HEK293 (cell line): Measurements from ENCODE around the gene MAPRE3.

ENCODE experiments used
- FEZF1 ChIP-seq: fragments of 450-650 bp; formaldehyde crosslinking; IDR thresholded peaks from 2 replicates; pipeline ENCODE4 v1.5.1; 2016; ENCODE audit warnings: missing biosample characterization, missing genetic modification characterization
- HOXA7 ChIP-seq: sonication (generic); formaldehyde crosslinking; IDR thresholded peaks from 2 replicates; pipeline ENCODE4 v1.8.1; 2022; ENCODE audit warnings: missing genetic modification reagents, borderline replicate concordance
- KLF1 ChIP-seq: fragments of 450-650 bp; formaldehyde crosslinking; IDR thresholded peaks from 2 replicates; pipeline ENCODE4 v1.5.1; 2016; ENCODE audit warnings: missing biosample characterization, missing genetic modification characterization
- KLF10 ChIP-seq: fragments of 450-650 bp; IDR thresholded peaks from 2 replicates; pipeline ENCODE4 v1.5.1; 2018; ENCODE audit warnings: missing biosample characterization, mild to moderate bottlenecking, missing genetic modification characterization
- KLF9 ChIP-seq: fragments of 450-650 bp; formaldehyde crosslinking; IDR thresholded peaks from 2 replicates; pipeline ENCODE4 v1.5.1; 2016; ENCODE audit warnings: missing biosample characterization, missing genetic modification characterization, low read depth
- PRDM1 ChIP-seq: fragments of 450-650 bp; formaldehyde crosslinking; IDR thresholded peaks from 2 replicates; pipeline ENCODE4; 2016; ENCODE audit warnings: missing biosample characterization, missing genetic modification characterization
- PRDM10 ChIP-seq: fragments of 450-650 bp; formaldehyde crosslinking; IDR thresholded peaks from 2 replicates; pipeline ENCODE4 v1.5.1; 2016; ENCODE audit warnings: missing biosample characterization, missing genetic modification characterization
- SP7 ChIP-seq: fragments of 450-650 bp; formaldehyde crosslinking; IDR thresholded peaks from 2 replicates; pipeline ENCODE4 v1.5.1; 2016; ENCODE audit warnings: missing biosample characterization, missing genetic modification characterization
- ZBTB10 ChIP-seq: fragments of 450-650 bp; formaldehyde crosslinking; IDR thresholded peaks from 2 replicates; pipeline ENCODE4 v1.5.1; 2016; ENCODE audit warnings: missing biosample characterization, missing genetic modification characterization
- ZBTB17 ChIP-seq: fragments of 450-650 bp; formaldehyde crosslinking; IDR thresholded peaks from 2 replicates; pipeline ENCODE4 v1.5.1; 2016; ENCODE audit warnings: missing biosample characterization, missing genetic modification characterization
- ZBTB21 ChIP-seq: fragments of 450-650 bp; formaldehyde crosslinking; IDR thresholded peaks from 2 replicates; pipeline ENCODE4 v1.5.1; 2017; ENCODE audit warnings: missing biosample characterization, missing genetic modification characterization
- ZBTB26 ChIP-seq: fragments of 450-650 bp; formaldehyde crosslinking; optimal IDR thresholded peaks from 2 replicates; pipeline ENCODE3; 2016; ENCODE audit warnings: missing biosample characterization, mild to moderate bottlenecking, missing genetic modification characterization
- ZNF114 ChIP-seq: fragments of 450-650 bp; formaldehyde crosslinking; IDR thresholded peaks from 2 replicates; pipeline ENCODE4 v1.5.0; 2017; ENCODE audit warnings: missing biosample characterization, missing genetic modification characterization
- ZNF132 ChIP-seq: fragments of 450-650 bp; formaldehyde crosslinking; IDR thresholded peaks from 2 replicates; pipeline ENCODE4 v1.5.1; 2017; ENCODE audit warnings: missing biosample characterization, missing genetic modification characterization, borderline replicate concordance
- ZNF292 ChIP-seq: fragments of 450-650 bp; formaldehyde crosslinking; IDR thresholded peaks from 2 replicates; pipeline ENCODE4 v1.5.1; 2016; ENCODE audit warnings: low read depth, missing biosample characterization, missing genetic modification characterization, borderline replicate concordance
- ZNF335 ChIP-seq: fragments of 450-650 bp; formaldehyde crosslinking; conservative IDR thresholded peaks from 2 replicates; pipeline ENCODE4 v1.5.1; 2016; ENCODE audit warnings: missing biosample characterization, missing genetic modification characterization
- ZNF354C ChIP-seq: fragments of 450-650 bp; formaldehyde crosslinking; IDR thresholded peaks from 2 replicates; pipeline ENCODE4 v1.5.1; 2016; ENCODE audit warnings: missing biosample characterization, missing genetic modification characterization, low read depth, borderline replicate concordance
- ZNF416 ChIP-seq: fragments of 450-650 bp; formaldehyde crosslinking; IDR thresholded peaks from 2 replicates; pipeline ENCODE4 v1.5.1; 2016; ENCODE audit warnings: missing biosample characterization, missing genetic modification characterization
- ZNF488 ChIP-seq: fragments of 450-650 bp; formaldehyde crosslinking; IDR thresholded peaks from 2 replicates; pipeline ENCODE4 v1.5.1; 2016; ENCODE audit warnings: missing biosample characterization, missing genetic modification characterization
- ZNF501 ChIP-seq: fragments of 450-650 bp; formaldehyde crosslinking; IDR thresholded peaks from 2 replicates; pipeline ENCODE4 v1.5.1; 2016; ENCODE audit warnings: missing biosample characterization, missing genetic modification characterization
- ZNF585B ChIP-seq: fragments of 450-650 bp; formaldehyde crosslinking; IDR thresholded peaks from 2 replicates; pipeline ENCODE4 v1.5.1; 2016; ENCODE audit warnings: missing biosample characterization, missing genetic modification characterization
- ZNF600 ChIP-seq: fragments of 450-650 bp; formaldehyde crosslinking; IDR thresholded peaks from 2 replicates; pipeline ENCODE4 v1.5.1; 2016; ENCODE audit warnings: missing biosample characterization, missing genetic modification characterization
- ZNF629 ChIP-seq: fragments of 450-650 bp; formaldehyde crosslinking; IDR thresholded peaks from 2 replicates; pipeline ENCODE4 v1.5.1; 2017; ENCODE audit warnings: missing biosample characterization, missing genetic modification characterization
- ZNF76 ChIP-seq: fragments of 450-650 bp; formaldehyde crosslinking; IDR thresholded peaks from 2 replicates; pipeline ENCODE4; 2016; ENCODE audit warnings: low read depth, missing biosample characterization, missing genetic modification characterization, borderline replicate concordance
- ZSCAN30 ChIP-seq: fragments of 450-650 bp; IDR thresholded peaks from 2 replicates; pipeline ENCODE4 v1.5.1; 2018; ENCODE audit warnings: missing biosample characterization, mild to moderate bottlenecking, missing genetic modification characterization, moderate library complexity
- ZSCAN4 ChIP-seq: fragments of 450-650 bp; formaldehyde crosslinking; IDR thresholded peaks from 2 replicates; pipeline ENCODE4 v1.5.1; 2017; ENCODE audit warnings: missing biosample characterization, missing genetic modification characterization
- ZSCAN5A ChIP-seq: fragments of 450-650 bp; formaldehyde crosslinking; IDR thresholded peaks from 2 replicates; pipeline ENCODE4 v1.5.1; 2016; ENCODE audit warnings: missing biosample characterization, missing genetic modification characterization

MAPRE3 gene

GRCh38 chr2:27050281-27050995 lies 80.0 kb downstream of the MAPRE3 start (continued):
- TF ChIP-seq KLF1 (tag by site-specific recombination) (peak; percentile 70), ZNF354C (tag by site-specific recombination) (0 out of 2 replicates have a peak, but pooled peaks have one; percentile 13), ZNF416 (tag by site-specific recombination) (no peak), ZNF76 (tag by site-specific recombination) (peak; percentile 10; the same call in 1 of the 2 replicates), ZSCAN30 (tag by site-specific recombination) (0 out of 2 replicates have a peak, but pooled peaks have one; percentile 32), KLF9 (tag by site-specific recombination) (peak; percentile 65), FEZF1 (tag by site-specific recombination) (peak; percentile 56; the same call in 1 of the 2 replicates), ZNF629 (tag by site-specific recombination) (no peak), ZNF488 (tag by site-specific recombination) (no peak), ZBTB21 (peak; percentile 9; the same call in 1 of the 2 replicates), ZSCAN5A (tag by site-specific recombination) (peak; percentile 21; the same call in 1 of the 2 replicates), PRDM10 (tag by site-specific recombination) (peak; percentile 89), ZSCAN4 (tag by site-specific recombination) (peak; percentile 46; the same call in 1 of the 2 replicates), KLF10 (no peak; the same call in 1 of the 2 replicates), ZNF501 (tag by site-specific recombination) (peak; percentile 47), ZNF585B (tag by site-specific recombination) (peak; percentile 46), ZNF335 (tag by site-specific recombination) (peak; percentile 74), PRDM1 (tag by site-specific recombination) (peak; percentile 12; the same call in 1 of the 2 replicates), ZBTB26 (tag by site-specific recombination) (peak; percentile 88), HOXA7 (no peak), ZNF600 (tag by site-specific recombination) (peak; percentile 89; the same call in 1 of the 2 replicates), ZBTB17 (tag by site-specific recombination) (peak; percentile 96), SP7 (tag by site-specific recombination) (no peak; the same call in 1 of the 2 replicates), ZNF292 (tag by site-specific recombination) (no peak), ZNF132 (tag by site-specific recombination) (no peak), ZBTB10 (tag by site-specific recombination) (peak; percentile 58; the same call in 1 of the 2 replicates), ZNF114 (tag by site-specific recombination) (no peak)
